ENCODE results near the gene ADRA2C.

The ADRA2C gene

GRCh38 chr4:3777669-3778068 lies 11.5 kb downstream of the ADRA2C start:
- no peak overlapping the region for H3K27ac ChIP-seq (ENCODE audit: low read depth, low read length, poor library complexity, severe bottlenecking)
- no peaks in the 10 kb centered on the region for H3K9me2 ChIP-seq (ENCODE audit: low read depth, low read length)
- H3F3A ChIP-seq (ENCODE audit: insufficient read depth, low read length) = no peaks in the 10 kb centered on the region
- H3K4me3 ChIP-seq (ENCODE audit: low read depth, low read length, poor library complexity, severe bottlenecking) = no peak overlapping the region
- no peak overlapping the region for H3K9ac ChIP-seq (ENCODE audit: low read length)
- TF ChIP-seq EZH2 (IDR thresholded peaks at IDR 0.05; ENCODE audit: borderline replicate concordance, low read length) = no peak
- TF ChIP-seq CTCF (IDR thresholded peaks at IDR 0.05; ENCODE audit: low read length) = no peak
- H3K9me3 ChIP-seq (ENCODE audit: low read length) = no peaks in the 10 kb centered on the region
- no peaks in the 10 kb centered on the region for H3K27me3 ChIP-seq (ENCODE audit: insufficient read depth, low read length)
- H3K79me2 ChIP-seq (ENCODE audit: insufficient read depth, low read length) = no peaks in the 10 kb centered on the region
- no peak overlapping the region for H2AFZ ChIP-seq (ENCODE audit: low read length)
- no peaks in the 10 kb centered on the region for H4K20me1 ChIP-seq (ENCODE audit: insufficient read depth, low read length)
- H3K4me2 ChIP-seq (ENCODE audit: low read length) = no peak overlapping the region
- no peaks in the 10 kb centered on the region for H3K4me1 ChIP-seq (ENCODE audit: insufficient read depth, low read length, severe bottlenecking)
- H3K36me3 ChIP-seq (ENCODE audit: insufficient read depth, low read length) = no peaks in the 10 kb centered on the region

- Histone ChIP-seq H3K4me2 (ENCODE audit: low read length) (no peak overlapping the region), H3K9ac (ENCODE audit: low read length) (no peak overlapping the region), H2AFZ (ENCODE audit: low read length) (no peak overlapping the region), H3K4me1 (ENCODE audit: insufficient read depth, low read length, severe bottlenecking) (no peaks in the 10 kb centered on the region), H3K9me3 (ENCODE audit: low read length) (no peaks in the 10 kb centered on the region), H3K9me2 (ENCODE audit: low read depth, low read length) (no peaks in the 10 kb centered on the region), H3F3A (ENCODE audit: insufficient read depth, low read length) (no peaks in the 10 kb centered on the region), H3K4me3 (ENCODE audit: low read depth, low read length, poor library complexity, severe bottlenecking) (no peak overlapping the region), H3K27me3 (ENCODE audit: insufficient read depth, low read length) (no peaks in the 10 kb centered on the region), H3K27ac (ENCODE audit: low read depth, low read length, poor library complexity, severe bottlenecking) (no peak overlapping the region), H3K36me3 (ENCODE audit: insufficient read depth, low read length) (no peaks in the 10 kb centered on the region), H3K79me2 (ENCODE audit: insufficient read depth, low read length) (no peaks in the 10 kb centered on the region), H4K20me1 (ENCODE audit: insufficient read depth, low read length) (no peaks in the 10 kb centered on the region)
- TF ChIP-seq CTCF (IDR thresholded peaks at IDR 0.05; ENCODE audit: low read length) (no peak), EZH2 (IDR thresholded peaks at IDR 0.05; ENCODE audit: borderline replicate concordance, low read length) (no peak)
Observed at GRCh38 chr4:3779509-3779908, 13.3 kb downstream of the ADRA2C start.

GRCh38 chr4:3780347-3781171 lies 14.4 kb downstream of the ADRA2C start:
- Histone ChIP-seq H2AFZ (ENCODE audit: low read length) (no peak overlapping the region), H3K4me1 (ENCODE audit: insufficient read depth, low read length, severe bottlenecking) (no peaks in the 10 kb centered on the region), H3K9me2 (ENCODE audit: low read depth, low read length) (no peaks in the 10 kb centered on the region), H3K9ac (ENCODE audit: low read length) (no peak overlapping the region), H3K27ac (ENCODE audit: low read depth, low read length, poor library complexity, severe bottlenecking) (no peak overlapping the region), H3K27me3 (ENCODE audit: insufficient read depth, low read length) (no peaks in the 10 kb centered on the region), H3K4me3 (ENCODE audit: low read depth, low read length, poor library complexity, severe bottlenecking) (no peak overlapping the region), H3K79me2 (ENCODE audit: insufficient read depth, low read length) (no peaks in the 10 kb centered on the region), H4K20me1 (ENCODE audit: insufficient read depth, low read length) (no peaks in the 10 kb centered on the region), H3F3A (ENCODE audit: insufficient read depth, low read length) (no peaks in the 10 kb centered on the region), H3K4me2 (ENCODE audit: low read length) (no peak overlapping the region), H3K36me3 (ENCODE audit: insufficient read depth, low read length) (no peaks in the 10 kb centered on the region), H3K9me3 (ENCODE audit: low read length) (no peaks in the 10 kb centered on the region)
- TF ChIP-seq CTCF (IDR thresholded peaks at IDR 0.05; ENCODE audit: low read length) (no peak), EZH2 (IDR thresholded peaks at IDR 0.05; ENCODE audit: borderline replicate concordance, low read length) (no peak)

Measured in OCI-LY1 (cell line).